ENCODE data around the gene EPB41.
"Not testable (repeated sequence)": the region's sequence is repeated elsewhere in the genome, so short reads cannot be mapped to it uniquely, and the experiment has no call there.

Gene EPB41

DNA sequence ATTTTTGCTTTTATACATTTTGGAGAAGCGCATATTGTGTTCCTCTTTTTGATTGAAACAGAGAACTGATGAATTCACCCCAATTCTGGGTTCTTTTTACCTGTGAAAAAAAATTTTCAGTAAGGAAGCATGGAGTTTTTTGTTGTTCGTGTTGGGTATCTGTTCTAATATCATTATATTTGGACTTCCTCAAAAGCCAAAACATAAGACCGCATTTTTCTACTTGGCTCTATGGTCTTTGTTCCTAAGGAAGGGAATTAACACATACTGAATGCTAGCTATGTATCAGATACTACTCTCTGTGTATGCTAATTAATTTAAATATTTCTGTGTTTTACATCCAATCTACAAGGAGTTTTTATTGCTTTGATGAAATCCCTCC, 12.9 kb downstream of the EPB41 start:
- DNase-seq (ENCODE audit: low read depth in 2 of 2) = no peak

DNA sequence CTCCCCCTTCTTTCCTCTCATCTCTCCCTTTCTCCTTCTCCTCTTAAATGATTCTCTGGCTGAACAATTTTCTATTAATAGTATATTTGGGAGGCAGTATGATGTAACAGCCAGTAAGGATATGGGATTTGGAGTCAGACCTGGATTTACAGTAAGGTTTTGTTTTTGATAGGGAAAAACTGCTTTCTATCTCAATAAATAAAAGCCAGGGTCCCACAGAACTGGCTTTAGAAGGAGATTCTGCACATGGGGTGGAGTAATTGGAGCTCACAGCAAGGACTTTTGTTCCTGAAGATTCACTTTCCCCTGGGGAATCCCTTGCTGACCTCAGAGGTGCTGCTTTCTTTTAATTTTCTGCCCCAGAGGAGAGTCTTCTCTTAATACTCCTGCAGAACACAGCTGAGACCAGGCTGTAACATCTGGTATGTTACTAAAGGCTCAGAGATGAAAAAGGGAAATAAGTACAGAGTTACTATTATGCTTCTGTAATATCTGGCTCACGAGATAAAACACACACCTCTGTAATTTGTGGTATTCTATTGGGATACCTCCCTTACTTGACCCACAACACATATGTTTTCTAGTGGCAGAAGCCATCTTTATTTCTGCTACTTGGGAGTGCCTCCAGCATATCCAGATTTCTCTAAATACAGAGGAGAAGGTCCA, 13.4 kb downstream of the EPB41 start:
- no peak for DNase-seq (ENCODE audit: low read depth in 2 of 2)

DNA sequence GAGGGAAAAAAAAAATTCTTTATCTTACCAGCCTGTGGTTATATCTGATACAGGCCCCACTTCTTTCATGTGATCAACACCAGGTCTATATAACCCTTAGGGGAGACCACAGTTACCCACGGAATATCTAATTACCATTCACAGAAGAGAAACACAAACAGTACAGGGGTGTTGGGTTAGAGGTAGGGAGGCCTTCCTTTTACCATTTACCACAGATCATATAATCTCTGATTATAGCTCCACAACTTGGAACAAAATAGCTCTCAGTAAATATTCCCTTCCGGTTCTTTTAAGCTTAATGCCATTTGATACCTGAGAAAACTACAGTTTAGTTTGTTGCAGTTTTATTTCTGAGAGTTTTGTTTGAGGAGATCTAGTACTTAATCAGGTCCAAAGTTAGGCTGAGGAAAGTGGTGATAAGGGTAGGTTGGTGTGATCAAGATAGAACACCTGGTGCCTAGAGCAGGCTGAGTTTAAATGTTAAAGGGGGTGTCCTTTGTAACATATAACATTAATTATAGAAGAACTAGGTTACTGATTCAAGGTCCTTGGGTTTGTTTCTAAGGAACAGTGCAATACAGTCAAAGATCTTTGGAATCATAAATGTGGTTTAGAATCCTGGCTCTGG, 14.1 kb downstream of the EPB41 start:
- no peak for DNase-seq (ENCODE audit: low read depth in 2 of 2)

DNA sequence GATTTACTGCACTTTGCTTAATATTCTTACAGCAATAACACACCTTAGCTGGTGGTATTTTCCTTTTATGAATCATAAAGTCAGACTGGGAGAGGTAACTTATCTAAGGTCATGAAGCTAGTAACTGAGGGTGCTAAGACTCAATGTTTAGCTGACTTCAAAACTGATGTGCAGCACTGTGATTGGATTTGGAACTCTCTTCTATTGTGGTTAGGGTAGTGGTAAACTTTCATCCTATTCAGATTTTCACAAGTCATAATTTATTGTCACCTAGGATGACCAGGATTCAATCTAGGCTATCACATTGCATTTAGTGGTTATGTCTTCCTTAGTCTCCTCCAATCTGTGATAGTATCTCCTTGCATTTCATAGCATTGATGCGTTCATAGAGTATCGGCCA, 18.9 kb downstream of the EPB41 start:
- no peak for DNase-seq (ENCODE audit: low read depth in 2 of 2)

DNA sequence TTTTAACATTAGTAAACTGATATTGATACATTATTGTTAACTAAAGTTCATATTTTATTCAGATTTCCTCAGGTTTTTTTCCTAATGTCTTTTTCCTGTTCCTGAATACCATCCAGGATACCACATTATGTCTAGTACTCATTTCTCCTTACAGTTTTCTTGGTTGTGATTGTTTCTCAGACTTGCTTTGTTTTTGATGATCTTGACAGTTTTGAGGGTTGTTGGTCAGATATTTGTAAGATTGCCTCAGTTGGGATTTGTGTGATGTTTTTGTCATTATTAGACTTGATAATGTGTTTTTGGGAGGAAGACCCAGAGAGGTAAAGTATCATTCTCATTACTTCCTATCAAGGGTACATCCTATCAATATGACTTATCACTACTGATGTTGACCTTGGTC, 19.5 kb downstream of the EPB41 start:
- DNase-seq (ENCODE audit: low read depth in 2 of 2) = no peak

DNA sequence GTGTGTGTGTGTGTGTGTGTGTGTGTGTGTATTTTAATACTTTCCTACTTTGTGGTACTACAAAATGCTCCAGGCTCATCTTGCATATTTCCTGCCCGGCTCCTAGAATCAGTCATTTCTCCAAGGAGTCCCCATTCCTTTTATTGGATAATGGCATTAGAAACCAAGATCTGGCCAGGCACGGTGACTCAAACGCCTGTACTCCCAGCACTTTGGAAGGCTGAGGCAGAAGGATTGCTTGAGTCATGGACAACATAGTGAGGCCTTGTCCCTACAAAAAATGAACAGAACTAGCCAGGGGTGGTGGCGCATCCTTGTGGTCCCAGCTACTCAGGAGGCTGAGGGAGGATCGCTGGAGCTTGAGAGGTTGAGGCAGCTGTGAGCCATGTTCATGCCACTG, 20.3 kb downstream of the EPB41 start:
- DNase-seq (ENCODE audit: low read depth in 2 of 2) = no peak

DNA sequence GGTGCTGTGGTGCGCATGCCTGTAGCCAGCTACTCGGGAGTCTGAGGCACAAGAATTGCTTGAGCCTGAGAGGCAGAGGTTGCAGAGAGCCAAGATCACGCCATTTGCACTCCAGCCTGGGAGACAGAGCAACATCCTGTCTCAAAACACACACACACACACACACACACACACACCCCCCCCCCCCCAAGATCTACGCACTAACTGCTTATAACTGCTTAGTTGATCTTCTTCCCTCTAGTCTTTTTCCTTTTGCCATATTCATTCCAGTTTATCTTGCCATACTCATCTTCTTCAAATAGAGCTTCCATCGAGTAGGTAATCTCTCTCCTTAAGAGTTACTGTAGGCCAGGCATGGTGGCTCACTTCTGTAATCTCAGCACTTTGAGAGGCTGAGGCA, 20.9 kb downstream of the EPB41 start:
- DNase-seq (ENCODE audit: low read depth in 2 of 2) = no peak

DNA sequence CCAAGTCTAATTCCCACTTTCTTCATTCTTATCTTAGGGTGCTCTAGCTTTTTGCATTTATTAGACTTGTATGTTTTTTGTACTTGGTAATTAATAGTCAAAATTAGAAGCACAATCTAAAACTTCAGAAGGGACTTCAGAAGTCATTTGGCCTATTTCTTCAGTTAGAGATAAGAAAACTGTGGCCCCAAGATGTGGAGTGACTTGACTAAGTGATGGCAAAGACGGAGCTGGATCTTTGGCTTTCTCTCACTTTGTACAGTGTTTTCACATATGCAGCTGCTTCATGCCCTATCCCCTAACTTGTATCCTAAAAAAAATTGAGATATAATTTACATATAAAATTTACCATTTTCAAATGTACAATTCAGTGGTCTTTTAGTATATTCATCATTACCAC, 21.7 kb downstream of the EPB41 start:
- DNase-seq (ENCODE audit: low read depth in 2 of 2) = no peak

DNA sequence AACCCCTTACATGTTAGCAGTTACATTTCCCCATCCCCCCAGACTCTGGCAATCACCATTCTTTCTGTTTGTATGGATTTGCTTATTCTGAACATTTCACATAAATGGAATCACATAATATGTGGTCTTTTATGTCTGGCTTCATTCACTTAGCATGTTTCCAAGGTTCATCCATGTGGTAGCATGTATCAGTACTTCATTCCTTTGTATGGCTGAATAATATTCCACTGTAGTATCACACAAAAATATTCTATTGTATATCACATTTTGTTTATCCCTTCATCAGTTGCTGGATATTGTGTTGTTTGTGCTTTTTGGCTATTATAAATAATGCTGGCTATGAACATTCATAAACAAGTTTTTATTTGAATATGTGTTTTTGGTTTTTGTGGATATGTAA, 22.2 kb downstream of the EPB41 start:
- no peak for DNase-seq (ENCODE audit: low read depth in 2 of 2)

DNA sequence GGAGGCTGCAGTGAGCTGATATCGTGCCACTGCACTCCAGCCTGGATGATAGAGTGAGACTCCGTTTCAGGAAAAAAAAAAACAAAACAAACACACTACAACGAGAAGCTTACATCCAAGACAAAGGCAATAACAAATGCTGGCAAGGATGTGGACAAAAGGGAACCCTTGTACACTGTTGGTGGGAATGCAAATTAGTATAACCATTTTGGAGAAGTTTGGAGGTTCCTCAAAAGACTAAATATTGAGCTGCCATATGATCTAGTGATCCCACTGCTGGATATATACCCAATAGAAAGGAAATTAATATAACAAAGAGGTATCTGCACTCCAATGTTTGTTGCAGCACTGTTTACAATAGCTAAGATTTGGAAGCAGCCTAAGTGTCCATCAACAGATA, 29.2 kb downstream of the EPB41 start:
- DNase-seq (ENCODE audit: low read depth in 2 of 2) = not testable (repeated sequence)

DNA sequence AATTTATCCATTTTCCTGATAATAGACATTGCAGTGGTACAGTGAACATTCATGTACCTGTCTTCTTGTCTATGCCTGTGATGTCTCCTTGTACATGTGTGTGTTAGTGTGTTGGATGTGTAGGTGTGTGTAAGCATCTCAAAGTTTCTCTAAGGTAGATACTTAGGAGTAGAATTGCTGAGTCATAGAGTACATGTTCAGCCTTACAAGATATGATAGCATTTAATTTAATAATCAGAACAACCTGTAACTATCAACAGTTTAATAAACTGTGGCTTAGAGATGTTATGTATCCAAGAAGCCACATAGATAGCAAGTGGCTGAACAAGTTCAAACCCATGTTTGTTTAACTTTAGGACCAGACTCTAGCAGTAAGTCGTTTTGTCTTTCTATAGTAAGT, 35.6 kb downstream of the EPB41 start:
- no peak for DNase-seq (ENCODE audit: low read depth in 2 of 2)

DNA sequence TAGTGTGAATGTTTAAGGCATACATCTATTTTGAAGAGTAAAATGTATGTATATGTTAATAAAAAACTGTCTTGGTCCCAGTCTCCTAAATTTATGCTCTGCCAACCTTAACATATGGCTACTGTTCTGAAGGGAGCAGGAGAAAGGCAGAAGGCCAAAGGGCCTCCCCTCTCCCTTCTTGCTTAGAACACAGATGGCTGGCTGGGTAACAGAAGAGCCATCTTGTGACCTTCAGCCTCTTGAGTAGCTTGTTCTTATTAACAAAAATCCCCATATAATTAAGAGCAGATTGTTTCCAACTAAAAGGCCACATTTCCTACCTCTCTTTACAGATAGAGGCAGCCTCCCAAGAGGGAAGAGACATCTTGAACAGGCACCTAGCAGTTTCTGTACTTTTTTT, 36.1 kb downstream of the EPB41 start:
- DNase-seq (ENCODE audit: low read depth in 2 of 2) = no peak

DNA sequence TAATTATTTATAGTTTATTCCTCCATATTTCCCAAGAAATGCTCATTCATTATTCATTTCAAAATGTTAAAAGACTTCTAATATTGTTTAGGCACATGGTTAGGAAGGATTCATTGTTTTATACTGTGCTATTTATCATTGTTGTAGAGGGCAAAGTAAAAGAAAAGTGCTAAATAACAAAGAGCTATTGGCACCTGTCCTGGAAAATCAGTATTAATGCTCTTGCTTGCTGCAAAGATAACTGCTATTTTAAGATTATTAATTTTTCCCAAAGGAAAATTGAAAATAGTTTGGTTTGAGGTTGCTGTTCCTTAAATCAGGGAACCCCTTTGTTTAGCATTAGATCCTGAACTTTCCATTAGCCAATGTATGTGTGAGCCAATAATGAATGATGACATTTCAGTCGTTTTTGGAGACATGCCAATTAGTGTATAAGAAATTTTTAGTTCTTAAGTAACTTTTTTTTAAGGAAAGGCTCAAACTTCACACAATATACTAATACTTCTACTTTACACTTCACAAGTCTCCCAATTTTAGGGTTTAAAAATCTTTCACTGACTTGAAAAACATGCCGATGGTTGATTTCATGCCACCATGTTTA, 39.9 kb downstream of the EPB41 start:
- DNase-seq (ENCODE audit: low read depth in 2 of 2) = no peak

DNA sequence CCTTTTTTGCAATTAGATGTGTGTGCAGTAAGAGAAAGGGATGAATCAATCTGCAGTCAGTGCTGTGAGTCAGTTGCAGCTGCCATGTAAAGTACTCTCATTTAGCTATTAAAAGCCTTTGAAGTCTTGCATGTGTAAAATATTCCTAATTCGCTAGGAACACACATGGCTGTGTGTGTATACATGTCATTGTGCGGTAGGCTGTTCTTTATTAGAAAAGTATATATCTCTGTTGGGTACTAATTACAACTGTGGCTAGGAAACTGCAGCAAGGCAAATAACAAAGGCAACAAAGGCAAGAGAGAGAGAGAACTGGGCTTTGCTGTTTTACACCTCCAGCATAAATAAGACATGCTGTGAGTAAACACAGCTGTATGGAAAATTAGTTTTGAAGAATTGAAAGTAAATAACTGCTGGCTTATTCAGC, 41.7 kb downstream of the EPB41 start:
- DNase-seq (ENCODE audit: low read depth in 2 of 2) = no peak

DNA sequence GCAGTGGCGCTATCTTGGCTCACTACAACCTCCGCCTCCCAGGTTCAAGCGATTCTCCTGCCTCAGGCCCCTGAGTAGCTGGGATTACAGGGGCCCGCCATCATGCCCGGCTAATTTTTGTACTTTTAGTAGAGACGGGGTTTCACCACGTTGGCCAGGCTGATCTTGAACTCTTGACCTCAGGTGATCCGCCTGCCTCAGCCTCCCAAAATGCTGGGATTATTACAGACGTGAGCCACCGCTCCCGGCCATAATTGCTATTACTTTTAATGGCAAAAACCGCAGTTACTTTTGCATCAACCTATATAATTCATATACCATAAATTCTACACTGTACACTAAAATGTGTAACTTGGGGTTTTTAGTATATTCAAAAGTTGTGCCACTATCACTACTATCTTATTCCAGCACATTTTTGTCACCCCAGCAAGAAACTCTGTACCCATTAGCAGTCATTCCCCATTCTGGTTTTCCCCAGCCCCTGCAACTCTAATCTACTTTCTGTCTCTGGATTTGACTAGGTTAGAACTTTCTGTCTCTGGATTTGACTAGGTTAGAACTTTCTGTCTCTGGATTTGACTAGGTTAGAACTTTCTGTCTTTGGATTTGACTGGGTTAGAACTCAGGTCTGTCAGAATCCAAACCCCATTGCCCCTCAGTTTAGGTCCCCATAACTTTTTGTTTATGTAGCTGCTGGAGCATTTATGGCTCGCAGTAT, 47.9 kb downstream of the EPB41 start:
- not testable (repeated sequence) for DNase-seq (ENCODE audit: low read depth in 2 of 2)

DNA sequence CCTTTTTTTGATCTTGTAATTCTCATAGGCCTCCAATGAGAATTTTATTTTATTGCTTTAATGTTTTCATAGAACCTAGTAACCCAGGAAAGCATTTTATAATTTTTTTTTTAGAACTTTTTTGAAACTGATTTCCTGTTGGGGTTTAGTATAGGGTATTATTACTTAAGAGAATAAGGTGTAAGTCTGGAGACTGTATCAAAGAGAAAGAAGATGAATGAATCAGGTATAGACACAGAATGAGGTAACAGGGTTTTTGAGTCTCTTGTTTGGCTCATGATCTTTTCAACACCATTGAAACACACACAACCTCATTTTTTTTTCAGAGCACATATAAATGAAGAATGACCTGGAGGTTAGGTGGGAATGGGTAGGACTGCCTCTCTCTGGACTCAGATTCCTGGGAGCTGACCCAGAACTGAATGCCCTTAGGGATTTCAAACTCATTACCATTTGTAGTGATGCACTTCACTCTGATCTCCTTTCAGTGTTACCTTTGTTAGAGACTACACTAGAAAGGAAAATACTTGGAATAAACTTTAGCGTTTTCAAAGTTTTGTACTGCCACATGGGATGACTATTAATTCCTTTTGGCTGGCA, 51.0 kb downstream of the EPB41 start:
- no peak for DNase-seq (ENCODE audit: low read depth in 2 of 2)

DNA sequence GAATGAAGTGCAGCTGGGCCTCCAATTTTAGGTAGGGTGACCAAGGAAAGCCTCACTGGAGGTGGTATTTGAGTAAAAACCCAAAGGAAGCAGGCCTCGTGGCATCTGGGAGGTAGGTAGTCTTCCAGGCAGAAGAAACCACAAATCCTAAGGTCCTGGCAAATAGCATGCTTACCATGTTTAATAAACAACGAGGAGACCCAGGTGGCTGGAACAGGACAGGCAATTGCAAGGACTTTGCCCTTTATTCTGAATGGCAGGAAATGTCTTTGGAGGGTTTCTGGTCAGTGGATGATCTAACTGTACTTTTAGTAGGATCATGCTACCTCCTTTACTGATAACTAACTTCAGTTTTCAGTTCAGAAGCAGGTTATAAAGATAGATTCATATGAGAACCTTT, 52.2 kb downstream of the EPB41 start:
- no peak for DNase-seq (ENCODE audit: low read depth in 2 of 2)

DNA sequence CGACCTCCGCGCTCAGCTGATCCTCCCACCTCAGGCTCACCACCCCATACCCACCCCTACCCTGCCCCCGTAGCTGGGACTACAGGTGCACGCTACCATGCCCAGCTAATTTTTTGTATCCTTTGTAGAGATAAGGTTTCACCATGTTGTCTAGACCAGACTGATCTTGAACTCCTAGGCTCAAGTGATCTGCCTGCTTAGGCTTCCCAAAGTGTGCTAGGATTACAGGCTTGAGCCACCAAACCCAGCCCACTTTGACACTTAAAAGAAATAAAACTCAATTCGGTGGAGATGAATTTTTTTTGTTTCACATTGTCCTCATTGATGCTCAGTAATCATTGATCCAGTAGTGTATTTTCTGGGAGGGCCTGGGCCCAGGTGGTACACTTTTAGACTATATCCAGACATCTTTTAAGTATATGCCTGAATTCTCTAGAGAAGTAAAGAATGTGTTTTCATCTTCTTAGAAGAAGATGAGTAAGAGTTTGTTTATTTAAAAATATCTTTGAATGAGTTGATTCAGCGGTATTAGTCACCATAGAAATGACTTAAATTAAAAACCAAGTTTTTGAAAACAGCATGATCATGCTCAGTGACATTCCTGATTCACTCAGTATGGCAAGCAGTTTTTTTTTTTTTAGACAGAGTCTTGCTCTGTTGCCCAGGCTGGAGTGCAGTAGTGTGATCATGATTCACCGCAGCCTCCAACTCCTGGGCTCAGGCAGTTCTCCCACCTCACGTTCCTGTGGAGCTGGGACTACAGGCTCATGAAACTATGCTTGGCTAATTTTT, 57.8 kb downstream of the EPB41 start:
- DNase-seq (ENCODE audit: low read depth in 2 of 2) = no peak

DNA sequence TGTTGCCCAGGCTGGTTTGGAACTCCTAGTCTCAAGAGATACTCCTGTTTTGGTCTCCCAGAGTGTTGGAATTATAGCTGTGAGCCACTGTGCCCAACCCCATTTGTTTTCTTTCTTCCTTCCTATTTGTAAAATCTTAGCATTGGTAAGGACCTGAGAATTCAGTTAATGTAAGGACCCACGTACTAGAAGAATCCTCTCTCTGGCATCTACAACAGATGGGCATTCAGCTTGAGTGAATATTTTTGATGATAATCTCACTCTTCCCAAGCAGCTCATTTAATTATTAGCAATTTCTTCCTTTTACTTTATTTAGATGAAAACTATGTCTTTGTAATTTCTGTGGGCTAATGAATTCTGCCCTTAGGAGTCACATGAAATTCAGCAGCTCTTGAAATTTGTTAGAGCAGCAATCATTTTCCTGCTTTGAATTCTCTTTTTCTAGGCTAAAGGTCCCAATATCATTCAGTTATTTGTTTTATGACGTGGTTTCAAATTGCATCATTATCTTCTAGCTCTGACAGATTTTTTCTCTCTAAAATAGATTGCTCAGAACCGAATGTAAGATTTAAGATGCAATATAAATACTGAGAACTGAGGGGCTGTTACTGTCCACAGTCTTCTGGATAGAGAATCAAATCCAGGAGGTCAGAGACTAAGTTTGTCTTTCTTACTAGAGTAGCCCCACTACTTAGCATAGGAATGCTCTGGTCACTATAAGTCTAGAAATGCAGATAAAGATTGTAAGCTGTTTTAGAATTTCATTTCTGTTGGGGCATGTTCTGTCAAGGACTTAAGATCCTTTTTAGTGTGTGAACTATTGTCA, 59.4 kb downstream of the EPB41 start:
- no peak for DNase-seq (ENCODE audit: low read depth in 2 of 2)

DNA sequence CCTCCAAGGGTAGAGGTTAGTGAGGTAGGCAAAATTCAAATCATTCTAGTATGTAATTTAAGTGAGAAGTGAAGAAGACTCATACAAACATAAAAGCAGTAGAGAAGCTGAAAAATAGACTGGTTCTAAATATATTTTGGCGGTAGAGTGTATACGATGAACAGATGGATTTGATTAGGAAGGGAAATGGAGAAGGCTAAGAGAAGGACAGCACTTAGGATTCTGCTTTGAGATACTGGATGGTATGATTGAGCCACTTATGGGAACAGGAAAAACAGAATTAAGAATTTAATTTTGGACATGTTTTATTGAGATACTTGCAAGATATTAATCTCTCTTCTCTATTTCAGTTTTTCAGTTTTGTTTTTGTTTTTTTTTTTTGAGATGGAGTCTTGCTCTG, 60.1 kb downstream of the EPB41 start:
- no peak for DNase-seq (ENCODE audit: low read depth in 2 of 2)

DNA sequence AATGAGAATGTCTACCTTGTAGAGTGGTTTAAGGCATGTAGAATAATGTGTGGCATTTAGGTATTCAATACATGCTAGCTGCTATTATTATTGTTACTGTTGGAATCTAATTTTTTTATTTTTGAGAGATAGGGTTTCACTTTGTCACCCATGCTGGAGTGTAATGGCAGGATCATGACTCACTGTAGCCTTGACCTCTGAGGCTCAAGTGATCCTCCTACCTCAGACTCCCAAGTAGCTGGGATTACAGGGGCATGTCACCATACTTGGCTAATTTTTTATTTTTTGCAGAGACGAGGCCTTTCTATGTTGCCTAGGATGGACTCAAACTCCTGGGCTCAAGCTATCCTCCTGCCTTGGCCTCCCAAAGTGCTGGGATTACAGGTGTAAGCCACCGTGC, 61.9 kb downstream of the EPB41 start:
- DNase-seq (ENCODE audit: low read depth in 2 of 2) = no peak

All from stimulated activated CD4-positive, alpha-beta T cell treated with anti-CD3 and anti-CD28 coated beads, Interleukin-1b, Interleukin-23, amount 100 ng/mL, for 4 hours (primary cell).